Lung (tissue), 12 donors: ENCODE data around the gene DBN1. TPM values are rescaled to one million over a fixed set of nuclear protein-coding genes. Genes with fewer than 3 reads are reported as not detected.

Experiments
- ATAC-seq: fragments of 200-7000 bp; cut with Tn5 transposase; one replicate; pipeline ENCODE4 v1.9.1; 2020; ENCODE audit warnings: moderate number of reproducible peaks; ENCODE audit not compliant: insufficient read depth, low FRiP score
- DNase-seq, 3 donors: peaks; one replicate each; pipeline ENCODE4 v3.0.0-alpha.2; 2013 to 2017
- H3K27ac ChIP-seq, 2 donors: one replicate each; pipeline ENCODE4 v1.5.1; 2013; ENCODE audit warnings: mild to moderate bottlenecking in 2 of 2, moderate library complexity in 2 of 2, control low read depth in 1 of 2, inconsistent platforms in 1 of 2, low read depth in 1 of 2, low read length in 1 of 2
- H3K27me3 ChIP-seq, 3 donors: one replicate each; pipeline ENCODE4 v1.5.1; 2013; ENCODE audit warnings: low read length in 2 of 3; ENCODE audit not compliant: control insufficient read depth in 3 of 3, insufficient read depth in 3 of 3
- H3K36me3 ChIP-seq, 4 donors: one replicate each; pipeline ENCODE4 v1.5.1; 2013; ENCODE audit warnings: low read length in 4 of 4, mild to moderate bottlenecking in 1 of 4, moderate library complexity in 1 of 4; ENCODE audit not compliant: control insufficient read depth in 4 of 4, insufficient read depth in 4 of 4
- H3K4me1 ChIP-seq, 5 donors: one replicate each; pipeline ENCODE4 v1.5.1; 2013; ENCODE audit warnings: low read length in 5 of 5, mild to moderate bottlenecking in 2 of 5, moderate library complexity in 1 of 5; ENCODE audit not compliant: control insufficient read depth in 5 of 5, insufficient read depth in 5 of 5
- H3K4me3 ChIP-seq: one replicate; pipeline ENCODE4 v1.5.1; 2013; ENCODE audit warnings: mild to moderate bottlenecking, control low read depth, moderate library complexity
- H3K9ac ChIP-seq, 2 donors: one replicate each; pipeline ENCODE4 v1.5.1; 2013; ENCODE audit warnings: low read length in 2 of 2, control low read depth in 1 of 2; ENCODE audit not compliant: insufficient read depth in 1 of 2
- H3K9me3 ChIP-seq, 4 donors: one replicate each; pipeline ENCODE4 v1.5.1; 2013; ENCODE audit warnings: low read length in 3 of 4, mild to moderate bottlenecking in 1 of 4, moderate library complexity in 1 of 4; ENCODE audit not compliant: control insufficient read depth in 4 of 4, insufficient read depth in 3 of 4
- CTCF ChIP-seq: IDR thresholded peaks from 2 replicates; pipeline ENCODE4 v1.5.1; 2012; ENCODE audit warnings: mild to moderate bottlenecking; ENCODE audit errors: control extremely low read depth, extremely low read depth
- WGBS, 2 donors: extraction: QIAGEN DNeasy Blood & Tissue Kit; methylation state at CpG; one replicate each; pipeline ENCODE4 v1.1.7; 2013; 5-methylcytosine and 5-hydroxymethylcytosine counted together
- polyA plus RNA-seq, 2 donors: library from polyadenylated mRNA; stranded (reverse); fragments of 200-250 nt; gene quantifications; one replicate each; pipeline ENCODE4 v1.2.1, GENCODE V29; 2013
- total RNA-seq, 2 donors: library from RNA; depleted of rRNA in 1 of 2; stranded (reverse); fragments of >200 nt in 1 of 2; gene quantifications; one replicate each; pipeline ENCODE4 v1.2.1, GENCODE V29; 2014 to 2021
- donor health status: control.
- donor health status: control.
- donor health status: Bipolar disorder and iron deficiency.
- donor health status: healthy.
- donor health status: DM: yes; HTN: yes; CAD: no.

The DBN1 gene
- total and polyA plus RNA-seq, 4 donors, result 18.7 to 38.3 (median 30.3) TPM

GRCh38 chr5:177491429-177491945, 18.1 kb upstream of the DBN1 start:
- TF ChIP-seq CTCF, result no peak
- no peak overlapping the region for H3K9ac ChIP-seq
- H3K4me1 ChIP-seq, result peaks cover 6 to 35% (median 21%) of the 10 kb centered on the region in 5 donors
- no peak overlapping the region for H3K4me3 ChIP-seq
- H3K36me3 ChIP-seq, result peaks cover 5 to 45% (median 25%) of the 10 kb centered on the region in 4 donors
- DNase-seq (peak; percentile 44 to 71 (median 51)), ATAC-seq (no peak)
- no peaks in the 10 kb centered on the region for H3K27me3 ChIP-seq
- WGBS, 2 donors, result 74 to 80% methylated on average over 42 to 43 of the region's 43 CpGs
- H3K9me3 ChIP-seq, result peaks cover 0 to 3% (median 0%) of the 10 kb centered on the region in 4 donors
- H3K27ac ChIP-seq, result no peak overlapping the region

DNA sequence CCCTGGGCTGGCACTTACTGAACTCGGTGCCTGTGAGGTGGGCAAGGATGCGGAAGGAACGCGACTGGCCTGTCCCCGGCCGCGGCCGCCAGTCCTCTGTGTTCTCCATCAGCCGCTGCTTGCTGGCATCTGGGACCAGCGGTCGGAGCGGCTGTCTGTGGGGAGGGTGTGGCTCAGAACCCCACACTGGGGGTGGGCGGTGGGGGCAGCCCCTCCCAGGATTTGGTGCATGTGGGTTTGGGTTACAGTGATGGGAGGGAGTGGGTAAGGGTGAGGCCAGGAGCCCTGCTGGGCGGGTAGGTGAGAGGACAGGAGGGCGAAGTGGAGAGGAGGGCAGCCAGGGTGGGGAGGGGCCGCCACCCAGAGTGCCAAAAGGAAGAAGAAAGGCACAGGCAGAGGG, 17.6 kb upstream of the DBN1 start:
- H3K27ac ChIP-seq, result peak overlapping the region in 1 of 2 donors; percentile 4

DNA sequence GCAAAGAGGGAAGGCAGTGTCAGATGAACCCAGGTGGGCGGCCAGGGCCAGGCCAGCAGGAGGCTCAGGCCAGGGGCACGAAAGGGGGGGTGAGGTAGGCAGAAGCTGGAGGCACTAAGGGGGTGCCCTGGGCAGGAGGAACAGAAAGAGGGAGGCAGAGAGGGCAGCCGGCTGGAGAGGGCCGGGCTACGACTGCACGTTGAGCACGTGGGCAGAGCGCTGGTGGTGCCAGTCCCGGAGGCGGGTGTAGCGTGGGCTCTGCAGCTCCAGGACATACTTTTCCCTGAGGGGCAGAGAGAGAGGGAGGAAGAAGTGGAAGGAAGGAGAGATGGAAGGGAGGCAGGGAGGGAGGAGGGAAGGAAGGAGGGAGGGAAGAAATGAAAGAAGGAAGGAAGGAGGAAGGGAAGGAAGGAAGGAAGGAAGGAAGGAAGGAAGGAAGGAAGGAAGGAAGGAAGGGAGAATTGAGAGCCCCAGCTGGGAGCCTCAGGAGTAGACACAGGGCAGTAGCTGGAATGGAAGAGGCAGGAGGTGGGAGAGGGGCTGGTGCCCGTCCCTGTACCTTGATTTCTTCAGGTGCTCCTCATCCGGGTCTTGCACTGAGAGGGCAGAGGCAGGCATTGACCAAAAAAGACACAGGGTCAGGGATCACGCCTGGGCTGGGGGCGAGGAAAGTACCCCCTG, 17.0 kb upstream of the DBN1 start:
- no peak for TF ChIP-seq CTCF
- Histone ChIP-seq H3K27ac (peak overlapping the region in 1 of 2 donors; percentile 4), H3K4me3 (no peak overlapping the region), H3K36me3 (peaks cover 5 to 48% (median 27%) of the 10 kb centered on the region in 4 donors), H3K4me1 (peaks cover 5 to 25% (median 11%) of the 10 kb centered on the region in 5 donors), H3K9me3 (peaks cover 0 to 3% (median 0%) of the 10 kb centered on the region in 4 donors), H3K27me3 (no peaks in the 10 kb centered on the region), H3K9ac (no peak overlapping the region)
- DNase-seq (no peak), ATAC-seq (no peak)
- 92 to 96% methylated on average over 13 to 15 of the region's 15 CpGs for WGBS, 2 donors

More for the DNA sequence above, 17.6 kb upstream of the DBN1 start:
- Histone ChIP-seq H3K4me3 (no peak overlapping the region), H3K27me3 (no peaks in the 10 kb centered on the region), H3K36me3 (peaks cover 5 to 48% (median 26%) of the 10 kb centered on the region in 4 donors), H3K4me1 (peaks cover 6 to 30% (median 16%) of the 10 kb centered on the region in 5 donors), H3K9me3 (peaks cover 0 to 3% (median 0%) of the 10 kb centered on the region in 4 donors), H3K9ac (no peak overlapping the region)
- TF ChIP-seq CTCF, result no peak
- ATAC-seq (no peak), DNase-seq (no peak)
- whole genome bisulfite sequencing, 2 donors, result 95 to 99% methylated on average over 16 of the region's 16 CpGs
